ENCODE results near the gene QSOX1. TPM values are rescaled to one million over a fixed set of nuclear protein-coding genes. Genes with fewer than 3 reads are reported as not detected.

QSOX1 gene
- total and polyA plus RNA-seq, 2 of the 4 experiments (the other 2 are of a cell fraction): 102 to 791 TPM

GRCh38 chr1:180195916-180196315 lies 41.2 kb downstream of the QSOX1 start:
- Histone ChIP-seq H3K23ac (ENCODE audit: low read depth, low read length) (no peak overlapping the region), H3K27me3 (ENCODE audit: control insufficient read depth, insufficient read depth, low read length) (no peaks in the 10 kb centered on the region), H3K9ac (ENCODE audit: low read depth, low read length) (no peak overlapping the region), H4K8ac (ENCODE audit: low read depth in 2 of 2, low read length in 2 of 2) (no peak overlapping the region), H3K79me1 (ENCODE audit: low read depth in 1 of 2, low read length in 2 of 2) (peaks cover 10 to 39% of the 10 kb centered on the region in 2 experiments; a peak in 2 of 4 replicates), H2AFZ (replicated peaks; ENCODE audit: low read length, poor library complexity) (no peak overlapping the region), H3K9me3 (ENCODE audit: control insufficient read depth, insufficient read depth, low read length) (no peaks in the 10 kb centered on the region), H4K20me1 (ENCODE audit: insufficient read depth, low read length) (peaks cover 92% of the 10 kb centered on the region), H3K9me1 (ENCODE audit: insufficient read depth, low read length) (peaks cover 9% of the 10 kb centered on the region), H3K4me3 (ENCODE audit: insufficient read depth, low read depth, low read length) (no peak overlapping the region), H2BK20ac (ENCODE audit: low read depth, low read length) (no peak overlapping the region), H3K27ac (ENCODE audit: insufficient read depth, low read length) (no peak overlapping the region), H3K4ac (ENCODE audit: low read depth, low read length) (no peak overlapping the region), H3K18ac (ENCODE audit: low read depth, low read length) (no peak overlapping the region), H3K56ac (ENCODE audit: extremely low read depth, insufficient read depth, low read length) (no peak overlapping the region), H2AK9ac (replicated peaks; ENCODE audit: low read depth, low read length, poor library complexity) (no peak overlapping the region), H3K4me1 (ENCODE audit: control insufficient read depth, insufficient read depth, low read length) (no peaks in the 10 kb centered on the region), H2AK5ac (ENCODE audit: low read depth, low read length) (no peak overlapping the region), H3K36me3 (ENCODE audit: control insufficient read depth, insufficient read depth, low read length) (peaks cover 99% of the 10 kb centered on the region), H4K5ac (ENCODE audit: low read depth, low read length) (no peak overlapping the region), H3K4me2 (ENCODE audit: low read depth, low read length) (no peak overlapping the region), H2BK120ac (ENCODE audit: low read depth, low read length) (no peak overlapping the region), H3K14ac (replicated peaks; ENCODE audit: low read depth, low read length) (no peak overlapping the region), H4K91ac (ENCODE audit: insufficient read depth, low read depth, low read length) (no peak overlapping the region), H2BK5ac (ENCODE audit: low read depth, low read length, poor library complexity, severe bottlenecking) (no peak overlapping the region), H2BK15ac (ENCODE audit: low read depth, low read length) (no peak overlapping the region)
- in situ Hi-C loops (cut with MboI; ENCODE audit: low sequenced_read_pairs) (no loop called here), dilution Hi-C loops (cut with HindIII; ENCODE audit: low sequenced_read_pairs, unreplicated experiment) (no loop called here), intact Hi-C loops (cut with micrococcal nuclease) (no loop called here)
- ChIA-PET CTCF (no interaction called here), POLR2A (ENCODE audit: unreplicated experiment) (no interaction called here)
- TF ChIP-seq ELK1 (IDR thresholded peaks at IDR 0.05; ENCODE audit: borderline replicate concordance, low read depth, low read length): no peak
- TF ChIP-seq CEBPB (IDR thresholded peaks at IDR 0.05; ENCODE audit: low read depth, low read length): no peak
- 80% methylated on average over 1 of the region's 9 CpGs; no CpG with 5 or more reads in 1 of the 2 experiments for WGBS, 2 experiments (ENCODE audit: extremely low coverage in 2 of 2, insufficient read length in 1 of 2)
- ATAC-seq (ENCODE audit: low read depth) (no peak), DNase-seq (no peak)
- BruUV-seq (replicated peaks): no TSS peak
